Neural cell (in vitro differentiated cells): ENCODE results near the gene FSD1L.

ENCODE experiments used
- CTCF ChIP-seq: fragments of 450-650 bp; IDR thresholded peaks from 2 replicates; pipeline ENCODE4 v1.5.1; 2014; ENCODE audit warnings: antibody characterized with exemption, mild to moderate bottlenecking, moderate library complexity; ENCODE audit not compliant: poor library complexity, severe bottlenecking
- EP300 ChIP-seq: fragments of 450-650 bp; conservative IDR thresholded peaks from 2 replicates; pipeline ENCODE4 v1.6.1; 2014; ENCODE audit warnings: antibody characterized with exemption, mild to moderate bottlenecking, moderate library complexity; ENCODE audit not compliant: poor library complexity, severe bottlenecking
- EZH2 ChIP-seq: fragments of 200-600, 300-800 bp; shearing (Covaris generic), sonication (generic); IDR thresholded peaks from 2 replicates; pipeline ENCODE4 v1.6.1; 2014; ENCODE audit warnings: antibody characterized with exemption, low read length, borderline replicate concordance, mild to moderate bottlenecking; ENCODE audit not compliant: insufficient read depth, poor library complexity, severe bottlenecking
- RAD21 ChIP-seq: fragments of 450-650 bp; conservative IDR thresholded peaks from 2 replicates; pipeline ENCODE4 v1.6.1; 2014; ENCODE audit warnings: antibody characterized with exemption, mild to moderate bottlenecking, moderate library complexity
- REST ChIP-seq: IDR thresholded peaks from 2 replicates; pipeline ENCODE4 v1.6.1; 2012; ENCODE audit warnings: borderline replicate concordance
- TAF1 ChIP-seq: IDR thresholded peaks from 2 replicates; pipeline ENCODE4 v1.6.1; 2012; ENCODE audit warnings: low read depth

- TF ChIP-seq CTCF (no peak), EZH2 (no peak), REST (no peak), RAD21 (no peak), TAF1 (no peak), EP300 (no peak)
Measured at GRCh38 chr9:105459336-105459735, 11.5 kb downstream of the FSD1L start.
